Measurements from ENCODE around the gene SLC25A6.
"Not testable (repeated sequence)": the region's sequence is repeated elsewhere in the genome, so short reads cannot be mapped to it uniquely, and the experiment has no call there.

SLC25A6 gene

GRCh38 chrX:1391707-1392375 is at the start of gene SLC25A6:
Gene SLC25A6 (minus strand): TSS chrX:1392113. CDS start chrX:1392009, 104 bp downstream.
- DNase-seq, result no peak

GRCh38 chrX:1440506-1440905 is 48.6 kb upstream of the SLC25A6 start:
- DNase-seq, result no peak

GRCh38 chrX:1435241-1435895 is 43.5 kb upstream of the SLC25A6 start:
- DNase-seq, result no peak

- DNase-seq, result no peak
Observed at GRCh38 chrX:1434871-1435240, 42.9 kb upstream of the SLC25A6 start.

- no peak for DNase-seq
Observed at GRCh38 chrX:1433646-1434357, 41.9 kb upstream of the SLC25A6 start.

- DNase-seq, result no peak
Observed at GRCh38 chrX:1430451-1430850, 38.5 kb upstream of the SLC25A6 start.

GRCh38 chrX:1427756-1428155 is 35.8 kb upstream of the SLC25A6 start:
- DNase-seq, result no peak

- DNase-seq, result not testable (repeated sequence)
Observed at GRCh38 chrX:1426321-1426720, 34.4 kb upstream of the SLC25A6 start.

- DNase-seq, result no peak
Observed at GRCh38 chrX:1425381-1425780, 33.5 kb upstream of the SLC25A6 start.

GRCh38 chrX:1424147-1424851 is 32.4 kb upstream of the SLC25A6 start:
- DNase-seq, result no peak

- DNase-seq, result no peak
Observed at GRCh38 chrX:1423215-1423614, 31.3 kb upstream of the SLC25A6 start.

- no peak for DNase-seq
Observed at GRCh38 chrX:1422135-1422465, 30.2 kb upstream of the SLC25A6 start.

- DNase-seq, result no peak
Observed at GRCh38 chrX:1421433-1422134, 29.7 kb upstream of the SLC25A6 start.

GRCh38 chrX:1420371-1420770 is 28.5 kb upstream of the SLC25A6 start:
- no peak for DNase-seq

GRCh38 chrX:1419545-1420355 is 27.8 kb upstream of the SLC25A6 start:
- DNase-seq, result no peak

- DNase-seq, result no peak
Observed at GRCh38 chrX:1418901-1419544, 27.1 kb upstream of the SLC25A6 start.

- no peak for DNase-seq
Observed at GRCh38 chrX:1417921-1418771, 26.2 kb upstream of the SLC25A6 start.

GRCh38 chrX:1416965-1417760 is 25.2 kb upstream of the SLC25A6 start:
- DNase-seq, result no peak

- no peak for DNase-seq
Observed at GRCh38 chrX:1416327-1416784, 24.4 kb upstream of the SLC25A6 start.

All from NCI-H526 (cell line).